RWPE1 (cell line): ENCODE results near the gene SETBP1.

ENCODE experiments used
- CTCF ChIA-PET: fragments of 350-600 bp; sonication (Branson Sonifier 250); formaldehyde crosslinking; extraction: SDS; loops from one replicate; lab custom pipeline; 2021; lab: Yijun Ruan, JAX
- POLR2A ChIA-PET: fragments of 400-600 bp; formaldehyde crosslinking; extraction: SDS; loops from one replicate; lab custom pipeline; 2020; ENCODE audit warnings: antibody characterized with exemption; ENCODE audit not compliant: low non-redundant PET; lab: Yijun Ruan, JAX
- DNase-seq: peaks from one replicate; pipeline ENCODE4 v3.0.0; 2012; ENCODE audit warnings: low spot score
- H3K27ac ChIP-seq: fragments of 450-650 bp; 2 replicates; pipeline ENCODE4 v1.5.1; 2017
- CTCF ChIP-seq: fragments of 450-650 bp; conservative IDR thresholded peaks from 2 replicates; pipeline ENCODE4 v1.5.1; 2017; ENCODE audit warnings: low read depth, mild to moderate bottlenecking

SETBP1 gene

GRCh38 chr18:44911260-44911659 lies 230.6 kb downstream of the SETBP1 start:
- no peak for TF ChIP-seq CTCF
- no peak overlapping the region for H3K27ac ChIP-seq
- ChIA-PET POLR2A (no interaction called here), CTCF (no interaction called here)
- no peak for DNase-seq

GRCh38 chr18:44911773-44912172 lies 231.1 kb downstream of the SETBP1 start:
- POLR2A ChIA-PET = no interaction called here
- H3K27ac ChIP-seq = no peak overlapping the region
- TF ChIP-seq CTCF = no peak
- CTCF ChIA-PET = no interaction called here
- no peak for DNase-seq

- DNase-seq = no peak
- CTCF ChIA-PET = interaction anchor here (0.6 kb wide), 1 partner anchor 302 kb away, joined by 3 read pairs; no protein-coding TSS in a partner anchor
- no peak overlapping the region for H3K27ac ChIP-seq
- TF ChIP-seq CTCF = no peak
- POLR2A ChIA-PET = no interaction called here
Observed at GRCh38 chr18:44912740-44913478, 232.2 kb downstream of the SETBP1 start.

GRCh38 chr18:44914028-44914427 lies 233.3 kb downstream of the SETBP1 start:
- POLR2A ChIA-PET = no interaction called here
- CTCF ChIA-PET = interaction anchor here (0.5 to 0.7 kb wide), 2 partner anchors 28 to 1260 kb away, joined by 3 read pairs; a partner anchor contains a TSS
- DNase-seq = no peak

GRCh38 chr18:44915213-44915612 lies 234.5 kb downstream of the SETBP1 start:
- DNase-seq = no peak
- ChIA-PET CTCF (interaction anchor here (0.6 kb wide), 1 partner anchor 179 kb away, joined by 3 read pairs; no protein-coding TSS in a partner anchor), POLR2A (no interaction called here)
- TF ChIP-seq CTCF = no peak
- H3K27ac ChIP-seq = no peak overlapping the region

More at GRCh38 chr18:44914028-44914427, 233.3 kb downstream of the SETBP1 start:
- no peak overlapping the region for H3K27ac ChIP-seq
- no peak for TF ChIP-seq CTCF

- TF ChIP-seq CTCF = no peak
- H3K27ac ChIP-seq = no peak overlapping the region
- DNase-seq = no peak
- CTCF ChIA-PET = interaction anchor here (0.6 kb wide), 1 partner anchor 179 kb away, joined by 3 read pairs; no protein-coding TSS in a partner anchor
- POLR2A ChIA-PET = no interaction called here
Observed at GRCh38 chr18:44915661-44916060, 235.0 kb downstream of the SETBP1 start.
